Stimulated activated CD4-positive, alpha-beta T cell treated with anti-CD3 and anti-CD28 coated beads, TNF-alpha, amount 100 ng/mL, for 1 hour (primary cell): Measurements from ENCODE around the gene ITPR1.

Experiments
- DNase-seq, 3 donors: peaks; one replicate each; pipeline ENCODE4 v3.0.0-alpha.2; 2020; ENCODE audit warnings: low read depth in 3 of 3, low spot score in 1 of 3

ITPR1 gene

GRCh38 chr3:4841225-4841624 lies 348.1 kb downstream of the ITPR1 start:
- no peak for DNase-seq

GRCh38 chr3:4841776-4842440 lies 348.8 kb downstream of the ITPR1 start:
- no peak for DNase-seq

GRCh38 chr3:4843619-4844018 lies 350.5 kb downstream of the ITPR1 start:
- DNase-seq, result no peak

GRCh38 chr3:4845882-4846281 lies 352.7 kb downstream of the ITPR1 start:
- DNase-seq, result no peak

- no peak for DNase-seq
Observed at GRCh38 chr3:4846543-4846942, 353.4 kb downstream of the ITPR1 start.

GRCh38 chr3:4848176-4848825 lies 355.2 kb downstream of the ITPR1 start:
- no peak for DNase-seq

- DNase-seq, result no peak
Observed at GRCh38 chr3:4849136-4849535, 356.0 kb downstream of the ITPR1 start.

- no peak for DNase-seq
Observed at GRCh38 chr3:4849739-4850138, 356.6 kb downstream of the ITPR1 start.

GRCh38 chr3:4850211-4850927 lies 357.2 kb downstream of the ITPR1 start:
- no peak for DNase-seq

GRCh38 chr3:4850928-4851265 lies 357.7 kb downstream of the ITPR1 start:
- no peak for DNase-seq

GRCh38 chr3:4852780-4853748 lies 359.9 kb downstream of the ITPR1 start:
- no peak for DNase-seq

GRCh38 chr3:4853749-4854140 lies 360.6 kb downstream of the ITPR1 start:
- no peak for DNase-seq

- no peak for DNase-seq
Observed at GRCh38 chr3:4855676-4856075, 362.5 kb downstream of the ITPR1 start.

- no peak for DNase-seq
Observed at GRCh38 chr3:4856136-4856535, 363.0 kb downstream of the ITPR1 start.

- no peak for DNase-seq
Observed at GRCh38 chr3:4856564-4856963, 363.4 kb downstream of the ITPR1 start.

- no peak for DNase-seq
Observed at GRCh38 chr3:4856986-4857385, 363.8 kb downstream of the ITPR1 start.

- DNase-seq, result no peak
Observed at GRCh38 chr3:4859788-4860187, 366.6 kb downstream of the ITPR1 start.

GRCh38 chr3:4862973-4863372 lies 369.8 kb downstream of the ITPR1 start:
- no peak for DNase-seq

GRCh38 chr3:4864503-4864902 lies 371.4 kb downstream of the ITPR1 start:
- DNase-seq, result no peak

GRCh38 chr3:4865714-4866113 lies 372.6 kb downstream of the ITPR1 start:
- no peak for DNase-seq

- DNase-seq, result no peak
Observed at GRCh38 chr3:4866866-4867265, 373.7 kb downstream of the ITPR1 start.
